ENCODE results near the gene AIFM2. TPM values are rescaled to one million over a fixed set of nuclear protein-coding genes. Genes with fewer than 3 reads are reported as not detected.

The AIFM2 gene
- total RNA-seq, 2 donors from 2014 or later: 17.1 to 17.9 TPM

DNA sequence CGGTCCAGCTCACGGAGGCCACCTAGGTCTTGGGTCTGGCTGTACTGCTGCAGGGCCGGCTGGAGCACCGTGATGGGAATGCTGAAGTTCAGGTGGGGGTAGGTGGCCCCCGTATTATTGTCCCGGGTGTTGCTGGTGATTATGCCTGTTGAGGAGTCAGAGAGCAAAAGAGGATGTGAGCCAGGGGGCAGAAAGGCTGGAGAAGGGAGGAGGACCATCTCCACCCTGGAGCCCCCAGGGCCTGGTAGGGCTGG is 7.3 kb upstream of the AIFM2 start:
- no peak overlapping the region for H3K27ac ChIP-seq
- peaks cover 4 to 8% of the 10 kb centered on the region in 2 donors for H3K4me1 ChIP-seq (ENCODE audit: control insufficient read depth in 1 of 2, low read depth in 2 of 2)
- DNase-seq (ENCODE audit: low spot score): no peak
- no peaks in the 10 kb centered on the region for H3K27me3 ChIP-seq (replicated peaks; ENCODE audit: insufficient read depth)
- no peaks in the 10 kb centered on the region for H3K36me3 ChIP-seq
- no peak for TF ChIP-seq CTCF (IDR thresholded peaks at IDR 0.05)
- ATAC-seq (ENCODE audit: insufficient number of reproducible peaks, low FRiP score, low read depth): no peak
- no peak overlapping the region for H3K4me3 ChIP-seq
- H3K9me3 ChIP-seq: no peaks in the 10 kb centered on the region

- Histone ChIP-seq H3K9me3 (no peaks in the 10 kb centered on the region), H3K27ac (no peak overlapping the region), H3K27me3 (replicated peaks; ENCODE audit: insufficient read depth) (no peaks in the 10 kb centered on the region), H3K4me3 (no peak overlapping the region), H3K36me3 (no peaks in the 10 kb centered on the region), H3K4me1 (ENCODE audit: control insufficient read depth in 1 of 2, low read depth in 2 of 2) (peaks cover 0 to 2% of the 10 kb centered on the region in 2 donors)
- ATAC-seq (ENCODE audit: insufficient number of reproducible peaks, low FRiP score, low read depth) (no peak), DNase-seq (ENCODE audit: low spot score) (no peak)
- TF ChIP-seq CTCF (IDR thresholded peaks at IDR 0.05): no peak
Observed at GRCh38 chr10:70139151-70139996, 6.7 kb upstream of the AIFM2 start.

DNA sequence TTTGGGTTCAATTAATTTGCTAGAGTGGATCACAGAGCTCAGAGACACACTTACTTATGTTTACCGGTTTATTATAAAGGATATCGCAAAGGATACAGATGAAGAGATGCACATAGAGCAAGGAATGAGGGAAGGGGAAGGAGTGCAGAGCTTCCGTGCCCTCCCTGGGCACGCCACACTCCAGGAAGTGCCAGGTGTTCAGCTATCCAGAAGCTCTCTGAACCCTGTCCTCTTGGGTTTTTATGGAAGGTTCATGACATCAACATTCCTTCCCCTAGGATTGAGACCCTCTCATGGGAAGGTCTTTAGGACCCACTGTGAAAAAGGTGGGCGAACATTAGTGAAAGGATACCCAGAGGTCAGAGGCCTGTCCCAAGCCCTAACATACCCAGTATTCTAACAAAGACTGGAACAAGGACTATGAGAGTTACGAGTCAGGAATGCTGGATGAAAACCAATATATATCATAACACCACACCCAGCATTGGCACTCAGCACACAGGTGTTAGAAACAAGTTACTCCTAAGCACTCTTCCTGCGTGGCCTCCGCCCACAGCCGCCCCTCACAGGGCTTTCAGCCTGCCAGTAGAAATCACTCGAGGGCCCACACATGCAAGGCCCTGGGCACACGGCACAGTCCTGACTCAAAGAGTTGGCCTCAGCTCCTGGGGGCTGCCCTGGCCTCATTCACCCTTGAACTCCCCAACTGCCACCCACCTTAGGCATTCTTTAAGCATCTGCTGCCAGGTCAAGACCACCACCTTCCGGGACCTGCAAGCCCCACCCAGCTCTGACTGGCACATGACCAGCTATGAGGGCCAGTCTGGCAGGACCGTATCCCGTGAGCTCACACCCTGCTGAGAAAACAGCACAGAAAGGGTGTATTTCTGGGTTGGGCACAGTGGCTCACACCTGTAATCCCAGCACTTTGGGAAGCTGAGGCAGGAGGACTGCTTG is 5.6 kb upstream of the AIFM2 start:
- Histone ChIP-seq H3K27me3 (replicated peaks; ENCODE audit: insufficient read depth) (no peaks in the 10 kb centered on the region), H3K36me3 (no peaks in the 10 kb centered on the region), H3K4me3 (no peak overlapping the region), H3K4me1 (ENCODE audit: control insufficient read depth in 1 of 2, low read depth in 2 of 2) (peaks cover 3% of the 10 kb centered on the region in 2 donors), H3K27ac (no peak overlapping the region), H3K9me3 (no peaks in the 10 kb centered on the region)
- TF ChIP-seq CTCF (IDR thresholded peaks at IDR 0.05): no peak
- ATAC-seq (ENCODE audit: insufficient number of reproducible peaks, low FRiP score, low read depth) (no peak), DNase-seq (ENCODE audit: low spot score) (no peak)

GRCh38 chr10:70137135-70137534 is 4.5 kb upstream of the AIFM2 start:
- Histone ChIP-seq H3K27me3 (replicated peaks; ENCODE audit: insufficient read depth) (no peaks in the 10 kb centered on the region), H3K9me3 (no peaks in the 10 kb centered on the region), H3K4me1 (ENCODE audit: control insufficient read depth in 1 of 2, low read depth in 2 of 2) (peaks cover 4 to 6% of the 10 kb centered on the region in 2 donors), H3K36me3 (no peaks in the 10 kb centered on the region), H3K27ac (no peak overlapping the region), H3K4me3 (no peak overlapping the region)
- ATAC-seq (ENCODE audit: insufficient number of reproducible peaks, low FRiP score, low read depth): no peak
- DNase-seq (ENCODE audit: low spot score): no peak
- TF ChIP-seq CTCF (IDR thresholded peaks at IDR 0.05): no peak

DNA sequence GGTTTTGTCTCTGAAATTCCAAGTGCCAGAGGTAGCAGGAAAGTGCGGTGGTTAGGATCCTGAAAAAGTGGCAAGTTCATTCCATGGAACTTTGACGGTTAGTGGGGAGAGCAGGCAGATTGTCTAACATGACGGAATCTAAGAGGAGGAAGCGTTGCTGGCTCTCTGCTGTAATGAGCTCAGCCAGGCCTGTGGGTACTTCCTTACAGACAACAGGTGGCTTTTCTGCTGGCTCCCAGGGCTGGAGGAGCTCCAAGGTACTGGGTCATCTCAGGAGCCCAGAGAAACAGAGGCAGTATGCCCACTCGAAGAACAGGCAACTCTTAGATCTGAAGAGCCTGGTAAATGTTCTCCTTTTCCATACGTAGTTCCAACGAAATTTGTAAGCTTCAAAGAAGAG is 3.1 kb upstream of the AIFM2 start:
- TF ChIP-seq CTCF (IDR thresholded peaks at IDR 0.05): no peak
- ATAC-seq (ENCODE audit: insufficient number of reproducible peaks, low FRiP score, low read depth): no peak
- peaks cover 13 to 19% of the 10 kb centered on the region in 2 donors for H3K4me1 ChIP-seq (ENCODE audit: control insufficient read depth in 1 of 2, low read depth in 2 of 2)

More for the DNA sequence above, 3.1 kb upstream of the AIFM2 start:
- H3K27me3 ChIP-seq (replicated peaks; ENCODE audit: insufficient read depth): no peaks in the 10 kb centered on the region
- no peaks in the 10 kb centered on the region for H3K9me3 ChIP-seq
- no peak overlapping the region for H3K27ac ChIP-seq
- no peak overlapping the region for H3K4me3 ChIP-seq
- DNase-seq (ENCODE audit: low spot score): no peak
- H3K36me3 ChIP-seq: no peaks in the 10 kb centered on the region
